ENCODE data around the gene RBM20. TPM values are rescaled to one million over a fixed set of nuclear protein-coding genes. Genes with fewer than 3 reads are reported as not detected.

Gene RBM20
- total RNA-seq, 2 experiments from 2014 or later = 0.38 to 0.72 TPM

GRCh38 chr10:110671788-110672579 lies 27.8 kb downstream of the RBM20 start:
- H3K27me3 Mint-ChIP-seq = peaks cover 3% of the 10 kb centered on the region
- ChIA-PET CTCF (interaction anchor here (0.6 to 5.1 kb wide), 47 partner anchors 9 to 642 kb away, joined by 3 to 81 read pairs (median 4); partner anchors contain the start of gene RBM20), POLR2A (interaction anchor here (1.3 to 2.4 kb wide), 4 partner anchors 28 to 62 kb away, joined by 4 to 9 read pairs (median 5); partner anchors contain the start of gene RBM20)
- DNase-seq (peak; percentile 82), ATAC-seq (peak; percentile 97)
- TF ChIP-seq CTCF (IDR thresholded peaks at IDR 0.05) = peak; percentile 83
- no peaks in the 10 kb centered on the region for H3K9me3 Mint-ChIP-seq
- peak overlapping the region; percentile 82 for H3K27ac Mint-ChIP-seq
- peak overlapping the region; percentile 80 for H3K4me3 Mint-ChIP-seq
- intact Hi-C loops (cut with micrococcal nuclease) = loop anchor here (2.0 kb wide), 1 partner anchor 59 kb away; no protein-coding TSS in a partner anchor
- H3K36me3 Mint-ChIP-seq (ENCODE audit: low read depth) = no peaks in the 10 kb centered on the region
- peaks cover 4% of the 10 kb centered on the region for H3K4me1 Mint-ChIP-seq (ENCODE audit: low read depth)

- Mint-ChIP-seq H3K27me3 (peaks cover 3% of the 10 kb centered on the region), H3K4me3 (peak overlapping the region; percentile 80), H3K27ac (peak overlapping the region; percentile 82), H3K9me3 (no peaks in the 10 kb centered on the region), H3K4me1 (ENCODE audit: low read depth) (peaks cover 4% of the 10 kb centered on the region), H3K36me3 (ENCODE audit: low read depth) (no peaks in the 10 kb centered on the region)
- no peak for TF ChIP-seq CTCF (IDR thresholded peaks at IDR 0.05)
- DNase-seq (no peak), ATAC-seq (no peak)
- CTCF ChIA-PET = interaction anchor here (0.6 to 5.1 kb wide), 43 partner anchors 9 to 804 kb away, joined by 3 to 81 read pairs (median 4); no protein-coding TSS in a partner anchor
- intact Hi-C loops (cut with micrococcal nuclease) = loop anchor here (2.0 kb wide), 1 partner anchor 60 kb away; no protein-coding TSS in a partner anchor
- POLR2A ChIA-PET = interaction anchor here (1.1 to 2.4 kb wide), 5 partner anchors 15 to 62 kb away, joined by 3 to 9 read pairs (median 4); partner anchors contain the start of gene RBM20
These were observed 28.4 kb downstream of the RBM20 start for GRCh38 chr10:110672580-110672919.

GRCh38 chr10:110676016-110676415 lies 31.9 kb downstream of the RBM20 start:
- no peak for DNase-seq
- intact Hi-C loops (cut with micrococcal nuclease) = no loop called here
- CTCF ChIA-PET = interaction anchor here (1.0 kb wide), 1 partner anchor 66 kb away, joined by 3 read pairs; no protein-coding TSS in a partner anchor

GRCh38 chr10:110679486-110680272 lies 35.5 kb downstream of the RBM20 start:
- CTCF ChIA-PET = interaction anchor here (1.5 to 4.9 kb wide), 5 partner anchors 68 to 373 kb away, joined by 3 to 45 read pairs (median 5); no protein-coding TSS in a partner anchor
- Mint-ChIP-seq H3K9me3 (no peaks in the 10 kb centered on the region), H3K27me3 (peaks cover 3% of the 10 kb centered on the region), H3K4me3 (no peak overlapping the region), H3K27ac (no peak overlapping the region), H3K36me3 (ENCODE audit: low read depth) (no peaks in the 10 kb centered on the region), H3K4me1 (ENCODE audit: low read depth) (no peaks in the 10 kb centered on the region)
- POLR2A ChIA-PET = interaction anchor here (1.5 to 1.7 kb wide), 2 partner anchors 8 to 65 kb away, joined by 4 to 6 read pairs; no protein-coding TSS in a partner anchor
- DNase-seq = no peak
- no peak for TF ChIP-seq CTCF (IDR thresholded peaks at IDR 0.05)
- intact Hi-C loops (cut with micrococcal nuclease) = no loop called here
- ATAC-seq = no peak

More at GRCh38 chr10:110676016-110676415, 31.9 kb downstream of the RBM20 start:
- Mint-ChIP-seq H3K36me3 (ENCODE audit: low read depth) (no peaks in the 10 kb centered on the region), H3K27ac (no peak overlapping the region), H3K9me3 (no peaks in the 10 kb centered on the region), H3K4me1 (ENCODE audit: low read depth) (peaks cover 4% of the 10 kb centered on the region), H3K4me3 (no peak overlapping the region), H3K27me3 (peaks cover 6% of the 10 kb centered on the region)
- POLR2A ChIA-PET = no interaction called here
- ATAC-seq = no peak
- TF ChIP-seq CTCF (IDR thresholded peaks at IDR 0.05) = no peak
